ENCODE measurements around the gene SEPHS2.
A peak's percentile ranks its signal among the peaks of the same experiment; 100 is the strongest.

Gene SEPHS2

DNA sequence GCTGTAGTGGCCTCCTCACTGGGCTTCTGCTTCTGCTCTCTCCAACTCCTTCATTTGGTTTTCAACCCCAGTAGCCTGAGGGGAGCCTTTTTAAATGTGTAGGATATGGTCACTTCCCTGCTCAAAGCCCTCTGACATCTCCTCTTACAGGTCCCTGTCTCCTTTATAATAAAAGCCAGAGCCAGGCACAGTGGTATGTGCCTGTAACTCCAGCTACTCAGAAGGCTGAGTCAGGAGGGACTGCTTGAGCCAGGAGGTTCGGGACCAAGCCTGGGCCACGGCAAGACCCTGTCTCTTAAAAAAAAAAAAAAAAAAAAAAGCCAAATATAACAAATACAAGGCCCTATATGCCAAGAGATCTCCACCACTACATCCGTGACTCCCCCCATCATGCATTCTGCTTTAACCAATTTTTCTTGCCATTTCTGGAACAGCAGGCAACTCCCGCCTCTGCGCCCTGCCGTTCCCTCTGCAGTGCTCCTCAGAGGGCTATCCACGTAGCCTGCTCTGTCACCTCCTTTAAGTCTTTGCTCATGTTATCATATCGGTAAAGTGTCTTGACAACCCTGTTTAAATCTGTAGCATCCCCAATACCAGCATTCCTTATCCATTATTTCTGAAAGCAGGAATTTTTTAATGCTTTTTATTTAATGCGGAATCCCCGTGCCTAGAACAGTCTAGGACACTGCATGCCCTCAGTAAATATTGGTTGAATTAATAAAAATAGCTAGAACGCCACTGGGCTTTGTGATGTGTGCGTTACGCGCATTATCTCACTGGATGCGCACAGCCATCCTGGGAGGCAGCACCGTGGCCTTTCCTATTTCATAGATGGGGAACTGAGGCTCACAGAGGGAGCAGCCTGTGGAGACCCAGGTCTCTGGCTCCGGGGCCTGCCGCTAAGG lies 28.8 kb downstream of the SEPHS2 start:
- DNase-seq (ENCODE audit: low read depth in 2 of 2), result peak in 1 of 2 donors; percentile 5
- peak overlapping the region; percentile 43 to 59 for H3K4me3 ChIP-seq (replicated peaks in 1 of 2; ENCODE audit: low read depth in 2 of 2, low read length in 2 of 2)
- no peak for TF ChIP-seq CTCF (IDR thresholded peaks at IDR 0.05; ENCODE audit: low read depth, low read length)

DNA sequence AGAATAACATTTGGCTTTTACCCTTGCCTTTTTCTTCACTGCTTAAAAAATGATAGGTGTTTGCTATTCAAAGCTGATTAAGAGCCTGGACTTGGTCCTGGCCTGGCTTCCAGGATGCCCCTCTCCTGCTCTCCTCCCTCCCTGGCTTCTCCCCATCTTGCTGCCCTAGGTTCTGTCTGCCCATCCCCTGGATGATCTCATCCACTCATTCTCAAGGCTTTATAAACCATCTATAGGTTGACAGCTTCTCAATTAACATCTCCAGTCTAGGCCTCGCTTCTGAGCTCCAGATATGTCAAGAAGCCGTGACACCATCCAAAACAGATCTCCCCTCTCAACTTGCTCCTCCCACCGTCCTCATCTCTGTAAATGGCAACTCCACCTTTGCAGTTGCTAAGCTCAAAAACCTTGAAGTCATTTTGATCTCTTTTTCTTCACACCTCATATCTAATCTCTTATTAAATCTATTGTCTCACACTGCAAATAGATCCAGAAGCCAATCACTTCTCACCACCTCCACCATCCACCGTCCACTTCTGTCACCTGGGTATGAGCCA lies 29.5 kb downstream of the SEPHS2 start:
- TF ChIP-seq CTCF (IDR thresholded peaks at IDR 0.05; ENCODE audit: low read depth, low read length), result no peak
- H3K4me3 ChIP-seq (replicated peaks in 1 of 2; ENCODE audit: low read depth in 2 of 2, low read length in 2 of 2), result no peak overlapping the region
- DNase-seq (ENCODE audit: low read depth in 2 of 2), result no peak

- no peak overlapping the region for H3K4me3 ChIP-seq (replicated peaks in 1 of 2; ENCODE audit: low read depth in 2 of 2, low read length in 2 of 2)
- no peak for DNase-seq (ENCODE audit: low read depth in 2 of 2)
- no peak for TF ChIP-seq CTCF (IDR thresholded peaks at IDR 0.05; ENCODE audit: low read depth, low read length)
Observed at GRCh38 chr16:30414159-30414558, 31.5 kb downstream of the SEPHS2 start.

GRCh38 chr16:30413112-30413806 lies 32.4 kb downstream of the SEPHS2 start:
- no peak for DNase-seq (ENCODE audit: low read depth in 2 of 2)
- no peak for TF ChIP-seq CTCF (IDR thresholded peaks at IDR 0.05; ENCODE audit: low read depth, low read length)
- H3K4me3 ChIP-seq (replicated peaks in 1 of 2; ENCODE audit: low read depth in 2 of 2, low read length in 2 of 2), result no peak overlapping the region

DNA sequence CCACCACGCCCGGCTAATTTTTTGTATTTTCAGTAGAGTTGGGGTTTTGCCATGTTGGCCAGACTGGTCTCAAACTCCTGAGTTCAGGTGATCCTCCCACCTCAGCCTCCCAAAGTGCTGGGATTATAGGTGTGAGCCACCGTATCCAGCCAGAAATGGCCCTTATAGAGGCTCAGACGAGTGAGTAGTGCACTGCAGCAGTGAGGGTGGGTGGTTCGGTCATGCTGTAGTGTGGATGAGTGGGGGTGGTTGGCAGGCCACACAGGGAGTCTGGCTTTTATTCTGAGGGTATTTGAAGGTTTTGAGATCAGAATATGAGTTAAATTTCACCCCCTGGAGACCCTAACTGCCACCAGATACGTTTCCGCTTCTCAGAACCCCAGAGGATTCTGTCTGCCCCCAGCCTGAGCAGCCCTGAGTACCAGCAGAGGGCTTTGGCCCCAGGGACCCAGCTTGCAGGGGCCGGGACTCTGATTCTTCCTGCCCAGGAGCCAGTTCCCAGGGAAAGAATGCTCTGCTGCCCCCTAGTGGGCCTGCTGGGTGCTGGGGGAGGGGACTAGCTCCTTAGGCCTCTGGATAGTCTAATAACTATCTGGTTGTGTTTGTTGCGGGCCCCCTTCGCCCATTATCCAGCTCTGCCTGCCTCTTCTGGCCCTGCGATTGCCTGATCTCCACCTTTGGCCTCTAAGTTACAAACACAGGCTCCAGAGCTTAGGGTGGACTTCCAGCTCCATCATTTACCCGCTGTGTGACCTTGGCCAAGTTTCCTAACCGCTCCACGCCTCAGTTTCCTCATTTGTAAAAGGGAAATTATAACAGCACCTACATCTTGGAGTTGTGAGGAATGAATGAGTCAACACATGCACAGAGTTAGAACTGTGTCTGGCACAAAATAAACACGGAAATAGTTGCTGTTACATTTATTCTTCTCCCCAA lies 36.3 kb downstream of the SEPHS2 start:
- no peak overlapping the region for H3K4me3 ChIP-seq (replicated peaks in 1 of 2; ENCODE audit: low read depth in 2 of 2, low read length in 2 of 2)
- peak; percentile 99 for TF ChIP-seq CTCF (IDR thresholded peaks at IDR 0.05; ENCODE audit: low read depth, low read length)
- DNase-seq (ENCODE audit: low read depth in 2 of 2), result peak; percentile 88 to 90

All from cardiac fibroblast (primary cell).